Right lobe of liver (tissue), 6 donors: ENCODE data around the gene CLEC4M. TPM values are rescaled to one million over a fixed set of nuclear protein-coding genes. Genes with fewer than 3 reads are reported as not detected.
"Not testable (repeated sequence)": the region's sequence is repeated elsewhere in the genome, so short reads cannot be mapped to it uniquely, and the experiment has no call there.

Experiments used
- ATAC-seq, 4 donors: fragments of 200-7000 bp; cut with Tn5 transposase; one replicate each; pipeline ENCODE4 v1.9.1; 2020; ENCODE audit warnings: mild to moderate bottlenecking in 4 of 4, moderate library complexity in 4 of 4
- DNase-seq, 3 donors: peaks; one replicate each; pipeline ENCODE4 v3.0.0-alpha.2; 2020
- H3K27ac ChIP-seq, 3 donors: fragments of 200-600 bp; one replicate each; pipeline ENCODE4 v1.8.0; 2022
- H3K27me3 ChIP-seq, 2 donors: fragments of 200-600 bp; one replicate each; pipeline ENCODE4 v1.8.0; 2022
- H3K36me3 ChIP-seq, 4 donors: fragments of 200-600 bp; sonication (generic) in 1 of 4; one replicate each; pipeline versions ENCODE4 v1.5.1 to v1.8.0; 2017 to 2022; ENCODE audit warnings: control low read depth in 1 of 4
- H3K4me1 ChIP-seq, 4 donors: fragments of 200-600 bp; sonication (generic) in 1 of 4; one replicate each; pipeline versions ENCODE4 v1.5.1 to v1.8.0; 2017 to 2022; ENCODE audit warnings: control low read depth in 1 of 4
- H3K4me3 ChIP-seq, 3 donors: fragments of 200-600 bp; one replicate each; pipeline ENCODE4 v1.8.0; 2022
- H3K9me3 ChIP-seq, 4 donors: fragments of 200-600 bp; sonication (generic) in 1 of 4; one replicate each; pipeline versions ENCODE4 v1.5.1 to v1.8.0; 2017 to 2022; ENCODE audit warnings: control low read depth in 1 of 4
- CTCF ChIP-seq, 4 donors: fragments of 200-600 bp in 3 of 4; fragments of 450-650 bp in 1 of 4; IDR thresholded peaks; one replicate each; pipeline versions ENCODE4 v1.5.1 to v1.8.0; 2016 to 2022; ENCODE audit warnings: antibody characterized with exemption in 4 of 4, mild to moderate bottlenecking in 2 of 4
- POLR2A ChIP-seq: fragments of 450-650 bp; IDR thresholded peaks from one replicate; pipeline ENCODE4 v1.6.1; 2017; ENCODE audit warnings: antibody characterized with exemption, mild to moderate bottlenecking
- WGBS: methylation state at CpG from one replicate; pipeline ENCODE4 v1.1.6; 2018; ENCODE audit warnings: low coverage, low lambda C conversion rate; ENCODE audit not compliant: insufficient coverage; ENCODE audit errors: missing lambda C conversion rate; 5-methylcytosine and 5-hydroxymethylcytosine counted together
- intact Hi-C, 2 donors: fragments of 100-400 bp; cut with DNase I; formaldehyde crosslinking; loops; one replicate each; pipeline versions ENCODE4 v1.11.2 to v1.14.1; 2022
- total RNA-seq, 6 experiments: library from RNA; depleted of rRNA in 2 of 6; stranded (reverse); fragments of >200 nt in 2 of 6; fragmentation: NEBNext Ultra II Directional in 3 of 6; extraction: Animal tissue kit (Norgen Biotek cat#: 25700) in 3 of 6; gene quantifications; one replicate each; pipeline versions ENCODE4 v1.1.0 to v1.2.4, GENCODE V29; 2016 to 2023
- donor health status: DM: no; HTN: yes; CAD: no.
- donor health status: DM: no; HTN: no; CAD: no.
- donor health status: DM: no; HTN: no; CAD: no.
- donor health status: DM: no; HTN: yes; CAD: no.
- donor health status: DM: no; HTN: yes; CAD: no.

CLEC4M gene
- total RNA-seq, 6 experiments from 2014 or later, result 12.8 to 64.8 (median 20.8) TPM

- intact Hi-C loops, result no loop called here
- Histone ChIP-seq H3K4me3 (no peak overlapping the region), H3K27me3 (no peaks in the 10 kb centered on the region), H3K27ac (no peak overlapping the region), H3K4me1 (no peaks in the 10 kb centered on the region), H3K9me3 (peaks cover 0 to 3% (median 0%) of the 10 kb centered on the region in 4 donors), H3K36me3 (no peaks in the 10 kb centered on the region)
- TF ChIP-seq POLR2A, result no peak
- no peak for TF ChIP-seq CTCF (IDR thresholded peaks at IDR 0.05)
- DNase-seq (no peak), ATAC-seq (no peak)
- WGBS, result 90% methylated on average over 1 of the region's 1 CpG
Observed at GRCh38 chr19:7759156-7759555, 3.9 kb upstream of the CLEC4M start.

- Histone ChIP-seq H3K4me1 (no peaks in the 10 kb centered on the region), H3K9me3 (no peaks in the 10 kb centered on the region), H3K27me3 (no peaks in the 10 kb centered on the region), H3K36me3 (no peaks in the 10 kb centered on the region), H3K27ac (peak overlapping the region in 1 of 3 donors; percentile 43), H3K4me3 (peak overlapping the region in 1 of 3 donors; percentile 9)
- WGBS, result 22% methylated on average over 1 of the region's 1 CpG
- TF ChIP-seq POLR2A, result no peak
- TF ChIP-seq CTCF (IDR thresholded peaks at IDR 0.05), result no peak
- intact Hi-C loops, result no loop called here
- no peak for DNase-seq
- ATAC-seq, result no peak
Observed at GRCh38 chr19:7763696-7764095, 653 bp downstream of the CLEC4M start.

- H3K36me3 ChIP-seq, H3K27ac ChIP-seq, H3K27me3 ChIP-seq, H3K4me1 ChIP-seq, H3K9me3 ChIP-seq, H3K4me3 ChIP-seq, ATAC-seq, DNase-seq, intact Hi-C loops: not testable (repeated sequence)
- 41% methylated on average over 3 of the region's 3 CpGs for WGBS
Observed at GRCh38 chr19:7764157-7764556, 1.1 kb downstream of the CLEC4M start.

- DNase-seq, H3K27me3 ChIP-seq, H3K4me1 ChIP-seq, ATAC-seq, H3K9me3 ChIP-seq, intact Hi-C loops, H3K4me3 ChIP-seq, H3K36me3 ChIP-seq, H3K27ac ChIP-seq: not testable (repeated sequence)
- WGBS, result no CpG with 5 or more reads among the region's 2 CpGs
Observed at GRCh38 chr19:7765043-7765442, 2.0 kb downstream of the CLEC4M start.

GRCh38 chr19:7766535-7766934, 3.5 kb downstream of the CLEC4M start:
- H3K27me3 ChIP-seq, result no peaks in the 10 kb centered on the region
- ATAC-seq (no peak), DNase-seq (no peak)
- no peak for TF ChIP-seq CTCF (IDR thresholded peaks at IDR 0.05)
- TF ChIP-seq POLR2A, result no peak
- no peak overlapping the region for H3K4me3 ChIP-seq
- no peaks in the 10 kb centered on the region for H3K9me3 ChIP-seq
- WGBS, result 66% methylated on average over 8 of the region's 11 CpGs
- H3K4me1 ChIP-seq, result no peaks in the 10 kb centered on the region
- no peak overlapping the region for H3K27ac ChIP-seq
- no peaks in the 10 kb centered on the region for H3K36me3 ChIP-seq
- intact Hi-C loops, result no loop called here

GRCh38 chr19:7767487-7767886, 4.4 kb downstream of the CLEC4M start:
- H3K27ac ChIP-seq, result no peak overlapping the region
- intact Hi-C loops, result no loop called here
- H3K9me3 ChIP-seq, result no peaks in the 10 kb centered on the region
- 33% methylated on average over 1 of the region's 4 CpGs for WGBS
- TF ChIP-seq POLR2A (no peak), CTCF (IDR thresholded peaks at IDR 0.05) (no peak)
- no peak overlapping the region for H3K4me3 ChIP-seq
- H3K36me3 ChIP-seq, result no peaks in the 10 kb centered on the region
- ATAC-seq (no peak), DNase-seq (no peak)
- H3K27me3 ChIP-seq, result no peaks in the 10 kb centered on the region
- H3K4me1 ChIP-seq, result no peaks in the 10 kb centered on the region
